ENCODE measurements around the gene CISH.

CISH gene

GRCh38 chr3:50623840-50624474 is 12.4 kb upstream of the CISH start:
- H3K27ac ChIP-seq = peak overlapping the region in 1 of 2 donors; percentile 51

GRCh38 chr3:50622881-50623280 is 11.3 kb upstream of the CISH start:
- Histone ChIP-seq H3K4me3 (no peak overlapping the region), H3K27ac (no peak overlapping the region)
- no peak for DNase-seq (ENCODE audit: low spot score)
- TF ChIP-seq CTCF (IDR thresholded peaks at IDR 0.05) = no peak

More at GRCh38 chr3:50623840-50624474, 12.4 kb upstream of the CISH start:
- TF ChIP-seq CTCF (IDR thresholded peaks at IDR 0.05) = no peak
- H3K4me3 ChIP-seq = no peak overlapping the region
- no peak for DNase-seq (ENCODE audit: low spot score)

GRCh38 chr3:50620820-50621219 is 9.2 kb upstream of the CISH start:
- Histone ChIP-seq H3K4me3 (no peak overlapping the region), H3K27ac (peak overlapping the region in 1 of 2 donors; percentile 70)
- no peak for DNase-seq (ENCODE audit: low spot score)
- TF ChIP-seq CTCF (IDR thresholded peaks at IDR 0.05) = no peak

GRCh38 chr3:50620420-50620819 is 8.8 kb upstream of the CISH start:
- Histone ChIP-seq H3K4me3 (no peak overlapping the region), H3K27ac (peak overlapping the region in 1 of 2 donors; percentile 70)
- DNase-seq (ENCODE audit: low spot score) = no peak
- TF ChIP-seq CTCF (IDR thresholded peaks at IDR 0.05) = no peak

GRCh38 chr3:50617911-50618481 is 6.4 kb upstream of the CISH start:
- Histone ChIP-seq H3K27ac (peak overlapping the region; percentile 84 to 93), H3K4me3 (peak overlapping the region; percentile 88)
- TF ChIP-seq CTCF (IDR thresholded peaks at IDR 0.05) = no peak
- DNase-seq (ENCODE audit: low spot score) = no peak

- TF ChIP-seq CTCF (IDR thresholded peaks at IDR 0.05) = no peak
- H3K4me3 ChIP-seq = peak within 1 kb of the TSS; percentile 88
- no peak for DNase-seq (ENCODE audit: low spot score)
- H3K27ac ChIP-seq = peak within 1 kb of the TSS; percentile 84 to 93
These were observed 5.7 kb upstream of the CISH start, which contains the start of gene MAPKAPK3 for GRCh38 chr3:50617096-50617791. MAPKAPK3 (plus strand) TSS chr3:50617151; CDS start chr3:50617566, 415 bp downstream.

Measured in coronary artery (tissue), 2 donors.